Anterior cingulate cortex (tissue), 58 donors: ENCODE data around the gene IMP3.
A peak's percentile ranks its signal among the peaks of the same experiment; 100 is the strongest.

Source experiments
- DNase-seq, 58 donors: peaks; one replicate each; lab custom pipeline; 2025; lab: John Stamatoyannopoulos, UW

IMP3 gene

GRCh38 chr15:75653347-75653913, 13.4 kb upstream of the IMP3 start:
- no peak for DNase-seq

GRCh38 chr15:75651810-75652543, 12.0 kb upstream of the IMP3 start:
- no peak for DNase-seq

- no peak for DNase-seq
Observed at GRCh38 chr15:75650908-75651809, 11.1 kb upstream of the IMP3 start.

GRCh38 chr15:75649848-75650247, 9.8 kb upstream of the IMP3 start:
- DNase-seq, result no peak

GRCh38 chr15:75649045-75649761, 9.2 kb upstream of the IMP3 start:
- DNase-seq, result no peak

DNA sequence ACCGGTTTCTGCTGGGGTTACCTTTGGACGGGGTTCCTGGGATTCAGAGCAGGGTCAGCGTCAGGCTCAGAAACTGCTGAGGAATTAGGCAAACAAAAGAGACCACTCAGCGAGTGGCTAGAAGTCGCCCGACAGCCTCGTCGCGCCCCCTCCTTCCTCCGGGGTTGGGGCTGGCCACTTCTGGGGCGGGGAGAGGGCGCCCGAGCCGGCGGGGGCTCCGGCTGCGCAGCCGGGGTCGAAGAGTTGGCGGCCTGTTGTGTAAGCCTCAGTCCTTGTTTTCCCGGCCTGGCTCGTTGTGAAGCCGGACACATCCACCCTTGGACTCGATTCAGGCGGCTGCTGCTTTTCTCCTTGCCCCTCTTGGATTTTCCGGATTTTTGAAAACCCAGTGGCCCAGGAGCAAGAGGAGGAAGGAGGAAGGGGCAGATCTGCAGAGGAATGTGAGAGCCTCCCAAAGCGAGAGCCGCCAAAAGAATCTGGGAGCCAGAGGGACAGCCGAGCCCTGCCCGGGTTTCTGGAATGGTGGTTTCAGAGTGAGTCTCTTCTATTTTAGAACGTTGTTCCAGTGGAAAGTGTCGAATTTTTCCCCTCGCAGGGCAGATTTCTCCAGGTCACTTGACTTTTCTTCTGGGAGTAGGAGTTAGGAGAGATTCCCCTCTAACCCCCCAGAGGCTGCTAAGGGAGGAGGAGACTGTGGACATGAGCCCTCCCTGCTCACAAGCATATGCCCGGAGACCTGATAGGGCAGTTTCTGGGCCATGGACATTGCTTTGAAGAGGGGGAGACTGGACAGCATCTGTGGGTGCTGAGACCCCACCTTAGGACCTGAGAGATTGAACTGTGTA, 8.4 kb upstream of the IMP3 start:
- DNase-seq, result peak in 37 of 58 donors; percentile 16 to 68 (median 45)

GRCh38 chr15:75647370-75648155, 7.5 kb upstream of the IMP3 start, which contains the start of gene SNX33:
TSS of gene SNX33 (plus strand) at chr15:75647912. CDS start at chr15:75649103, 1,191 bp downstream.
- peak in 48 of 58 donors; percentile 28 to 83 (median 63) for DNase-seq

DNA sequence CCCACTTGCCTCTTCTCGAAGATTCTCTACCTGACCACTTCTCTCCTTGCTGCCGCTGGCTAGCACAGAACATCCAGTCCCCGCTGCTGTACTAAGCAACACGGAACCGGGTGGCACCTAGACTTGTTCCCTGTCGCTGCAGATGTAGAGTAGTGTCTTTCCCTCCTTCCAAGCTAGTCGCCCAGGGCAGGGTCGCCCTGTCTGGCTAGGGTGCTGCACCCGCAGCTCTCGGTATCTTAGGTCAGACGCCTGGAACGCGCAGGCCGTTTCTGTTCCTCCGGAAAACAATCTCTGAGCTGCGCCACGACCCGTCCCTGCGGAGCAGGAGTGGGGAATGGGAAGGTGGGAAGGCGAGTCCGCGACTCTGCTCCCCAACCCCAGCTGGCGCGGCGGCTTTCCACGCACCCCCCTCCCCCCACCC, 6.9 kb upstream of the IMP3 start:
- peak in 6 of 58 donors; percentile 40 to 68 (median 54) for DNase-seq

GRCh38 chr15:75646112-75646943, 6.3 kb upstream of the IMP3 start:
- DNase-seq, result no peak

DNA sequence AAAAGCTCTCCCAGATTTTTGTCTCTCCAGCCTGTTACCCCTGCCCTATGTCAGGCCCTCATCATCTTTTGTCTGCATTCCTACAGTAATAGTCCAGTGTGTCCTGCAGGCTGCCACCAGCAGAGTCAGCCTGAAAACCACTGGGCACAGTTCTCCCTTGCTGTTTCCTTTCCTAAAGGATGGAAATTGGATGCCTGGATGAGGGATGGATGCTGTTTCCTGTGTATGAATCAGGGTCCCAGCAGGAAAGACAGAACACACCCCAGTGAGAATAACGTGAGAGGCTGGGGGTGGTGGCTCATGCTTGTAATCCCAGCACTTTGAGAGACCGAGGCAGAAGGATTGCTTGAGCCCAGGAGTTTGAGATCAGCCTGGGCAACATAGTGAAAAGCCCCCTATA, 4.4 kb upstream of the IMP3 start:
- no peak for DNase-seq

GRCh38 chr15:75641603-75642002, 1.6 kb upstream of the IMP3 start:
- no peak for DNase-seq

DNA sequence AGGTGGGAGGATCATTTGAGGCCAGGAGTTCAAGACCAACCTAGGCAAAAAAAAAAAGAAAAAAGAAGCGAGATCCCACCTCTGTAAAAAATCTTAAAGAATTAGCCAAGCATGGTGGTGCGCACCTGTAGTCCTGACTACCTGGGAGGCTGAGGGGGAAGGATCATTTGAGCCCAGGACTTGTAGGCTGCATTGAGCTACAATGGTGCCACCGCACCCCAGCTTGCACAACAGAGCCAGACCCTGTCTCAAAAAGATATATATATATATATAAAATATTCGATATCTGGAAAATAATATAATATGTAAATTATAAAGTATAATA, 1.1 kb upstream of the IMP3 start:
- no peak for DNase-seq

- DNase-seq, result peak in 11 of 58 donors; percentile 8 to 70 (median 59)
Observed at GRCh38 chr15:75640483-75641178, 607 bp upstream of the IMP3 start.

DNA sequence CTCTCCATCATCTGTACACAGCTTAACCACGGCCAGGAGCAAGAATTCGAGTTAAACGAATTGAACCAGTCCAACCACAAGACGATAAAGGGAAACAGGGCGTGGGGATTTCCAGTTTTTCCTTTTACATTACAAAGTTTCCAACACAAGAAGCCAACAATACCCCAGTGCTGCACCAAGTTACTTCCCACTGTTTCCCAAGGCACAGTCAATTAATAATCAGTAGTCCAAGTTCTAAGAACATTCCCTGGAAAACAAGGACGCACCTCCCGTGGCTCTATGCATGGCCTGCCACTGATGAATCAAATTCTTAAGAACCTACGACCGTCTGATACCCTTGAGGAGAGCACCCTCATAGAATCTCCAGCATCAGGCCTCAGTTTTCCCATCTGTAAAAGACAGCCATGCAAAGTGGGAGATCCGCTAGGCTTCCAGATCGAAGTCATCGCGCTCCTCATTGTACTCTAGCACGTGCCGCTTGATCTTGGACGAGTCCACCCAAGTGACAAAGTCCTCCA, 774 bp downstream of the IMP3 start:
- DNase-seq, result no peak

DNA sequence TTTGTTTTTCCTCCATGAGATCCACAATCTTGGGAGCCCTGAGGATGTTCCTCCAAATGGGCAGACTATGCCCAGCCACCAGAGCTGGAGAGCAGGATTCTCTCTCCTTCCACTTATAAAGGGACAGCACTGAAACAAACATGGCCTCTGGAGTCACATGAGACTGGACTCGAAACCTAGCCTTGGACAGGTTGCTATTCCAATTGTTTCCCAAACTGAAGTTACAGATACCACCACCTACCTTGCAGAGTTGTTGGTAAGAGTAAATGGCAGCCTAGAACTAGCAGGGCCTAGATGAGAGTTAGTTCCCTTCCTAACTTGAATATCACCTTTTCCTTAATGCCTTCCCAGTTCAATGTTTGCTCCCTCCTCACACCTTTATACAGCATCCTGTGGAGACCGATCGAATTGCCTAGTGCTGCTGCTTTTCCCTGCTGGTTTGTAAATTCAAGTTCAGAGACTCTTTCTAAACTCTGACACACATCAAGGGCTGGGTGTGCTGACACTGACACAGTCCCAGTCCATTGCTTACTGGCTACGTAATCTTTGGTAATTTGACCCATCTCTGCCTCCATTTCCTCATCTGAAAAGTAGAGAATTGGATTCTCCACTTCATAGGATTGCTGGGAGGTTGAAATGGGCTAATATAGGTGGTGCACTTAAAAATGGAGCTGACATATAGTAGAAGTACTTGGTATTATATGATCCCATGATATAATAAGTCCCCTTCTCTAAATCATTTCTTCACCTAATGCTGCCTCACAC, 2.6 kb downstream of the IMP3 start:
- DNase-seq, result no peak

GRCh38 chr15:75636026-75636425, 4.0 kb downstream of the IMP3 start:
- no peak for DNase-seq
